ENCODE measurements around the gene RTF2. TPM values are rescaled to one million over a fixed set of nuclear protein-coding genes. Genes with fewer than 3 reads are reported as not detected.

Gene RTF2, protein sequence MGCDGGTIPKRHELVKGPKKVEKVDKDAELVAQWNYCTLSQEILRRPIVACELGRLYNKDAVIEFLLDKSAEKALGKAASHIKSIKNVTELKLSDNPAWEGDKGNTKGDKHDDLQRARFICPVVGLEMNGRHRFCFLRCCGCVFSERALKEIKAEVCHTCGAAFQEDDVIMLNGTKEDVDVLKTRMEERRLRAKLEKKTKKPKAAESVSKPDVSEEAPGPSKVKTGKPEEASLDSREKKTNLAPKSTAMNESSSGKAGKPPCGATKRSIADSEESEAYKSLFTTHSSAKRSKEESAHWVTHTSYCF
- 100 to 1,000 TPM in 1 of 9 donors, 10 to 100 TPM in 8; 61.9 to 101 (median 86.2) TPM for total RNA-seq
- polyA plus RNA-seq: 100 to 1,000 TPM in 1 of 2 donors, 10 to 100 TPM in 1; 50.7 to 114 TPM
- long read RNA-seq, donor 1, transcript RTF2-202 (9 exons, 2,212 nt): major isoform, 127 of 144 reads
- long read RNA-seq, donor 1, transcript RTF2-203 (8 exons, 1,572 nt): minor isoform, 7 of 144 reads
- long read RNA-seq, donor 1, partial matches to known transcripts: 3 of 144 reads
- long read RNA-seq, donor 1, other reads (novel, unspliced or antisense): 6 of 144 reads
- long read RNA-seq, donor 2, transcript RTF2-202 (9 exons, 2,212 nt): major isoform, 775 of 850 reads
- long read RNA-seq, donor 2, transcript RTF2-203 (8 exons, 1,572 nt): minor isoform, 29 of 850 reads
- long read RNA-seq, donor 2, partial matches to known transcripts: 12 of 850 reads
- long read RNA-seq, donor 2, other reads (novel, unspliced or antisense): 33 of 850 reads
- long read RNA-seq, donor 3, transcript RTF2-203 (8 exons, 1,572 nt): minor isoform, 8 of 139 reads
- long read RNA-seq, donor 3, transcript RTF2-202 (9 exons, 2,212 nt): major isoform, 124 of 139 reads
- long read RNA-seq, donor 3, partial matches to known transcripts: 3 of 139 reads
- long read RNA-seq, donor 3, other reads (novel, unspliced or antisense): 4 of 139 reads

DNA sequence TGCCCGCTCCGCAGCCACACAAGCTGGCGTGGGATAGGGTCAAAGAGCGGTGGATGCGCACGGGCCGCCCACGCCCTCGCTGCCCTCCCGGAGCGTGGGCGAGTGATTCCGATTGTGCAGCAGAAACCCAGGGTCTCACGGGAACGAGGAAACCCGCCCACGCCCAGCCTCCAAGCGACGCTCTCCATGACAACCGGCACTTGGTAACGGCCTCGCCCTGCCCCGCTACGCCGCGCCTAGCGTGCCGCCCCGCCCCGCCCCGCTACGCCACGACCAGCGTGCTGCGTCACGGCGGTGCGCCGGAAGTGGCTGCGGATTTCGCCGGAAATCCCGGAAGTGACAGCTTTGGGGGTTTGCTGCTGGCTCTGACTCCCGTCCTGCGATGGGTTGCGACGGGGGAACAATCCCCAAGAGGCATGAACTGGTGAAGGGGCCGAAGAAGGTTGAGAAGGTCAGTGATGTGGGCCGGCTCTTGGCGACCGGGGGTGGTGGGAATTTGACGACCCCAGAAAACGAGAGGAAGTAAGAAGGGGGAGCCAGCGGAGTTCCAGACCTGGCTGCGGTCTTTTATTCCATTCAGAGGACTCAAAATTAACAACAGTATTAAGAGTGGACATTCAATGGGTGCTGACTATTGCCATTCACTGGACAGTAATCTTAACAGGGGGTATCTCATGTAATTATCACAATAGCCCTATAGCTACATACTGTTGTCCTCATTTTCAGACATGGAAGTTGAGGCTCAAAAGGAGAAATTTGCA is at the start of gene RTF2:
Gene RTF2, plus strand, starts transcription at position 312 of the 761 bp plus-strand sequence. Its CDS starts 71 bp downstream, at position 383.
- Histone ChIP-seq H3K27me3 (no peaks in the 10 kb centered on the region), H3K4me1 (peaks cover 0 to 48% (median 21%) of the 10 kb centered on the region in 12 donors), H3K4me3 (peak within 1 kb of the TSS; percentile 46 to 94 (median 84)), H3K27ac (peak within 1 kb of the TSS; percentile 38 to 91 (median 82)), H3K9me3 (no peaks in the 10 kb centered on the region), H3K36me3 (peaks cover 0 to 29% (median 9%) of the 10 kb centered on the region in 9 donors)
- intact Hi-C loops (cut with DNase I): loop anchor here in 8 of 10 donors (1.0 to 5.0 kb wide), 6 partner anchors 62 to 76 kb away; partner anchors contain the start of genes AURKA (in 6 of the 8) and CSTF1 (in 6 of the 8)
- 0 to 1% (median 0%) methylated on average over 27 to 55 of the region's 55 CpGs for WGBS, 4 donors
- peak in 1 of 2 donors; percentile 50 for TF ChIP-seq POLR2A (IDR thresholded peaks at IDR 0.05)
- TF ChIP-seq, protein P1, sequence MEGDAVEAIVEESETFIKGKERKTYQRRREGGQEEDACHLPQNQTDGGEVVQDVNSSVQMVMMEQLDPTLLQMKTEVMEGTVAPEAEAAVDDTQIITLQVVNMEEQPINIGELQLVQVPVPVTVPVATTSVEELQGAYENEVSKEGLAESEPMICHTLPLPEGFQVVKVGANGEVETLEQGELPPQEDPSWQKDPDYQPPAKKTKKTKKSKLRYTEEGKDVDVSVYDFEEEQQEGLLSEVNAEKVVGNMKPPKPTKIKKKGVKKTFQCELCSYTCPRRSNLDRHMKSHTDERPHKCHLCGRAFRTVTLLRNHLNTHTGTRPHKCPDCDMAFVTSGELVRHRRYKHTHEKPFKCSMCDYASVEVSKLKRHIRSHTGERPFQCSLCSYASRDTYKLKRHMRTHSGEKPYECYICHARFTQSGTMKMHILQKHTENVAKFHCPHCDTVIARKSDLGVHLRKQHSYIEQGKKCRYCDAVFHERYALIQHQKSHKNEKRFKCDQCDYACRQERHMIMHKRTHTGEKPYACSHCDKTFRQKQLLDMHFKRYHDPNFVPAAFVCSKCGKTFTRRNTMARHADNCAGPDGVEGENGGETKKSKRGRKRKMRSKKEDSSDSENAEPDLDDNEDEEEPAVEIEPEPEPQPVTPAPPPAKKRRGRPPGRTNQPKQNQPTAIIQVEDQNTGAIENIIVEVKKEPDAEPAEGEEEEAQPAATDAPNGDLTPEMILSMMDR (IDR thresholded peaks at IDR 0.05): no peak
- DNase-seq (peak; percentile 94 to 97 (median 96)), ATAC-seq (peak; percentile 97 to 100 (median 100))

DNA sequence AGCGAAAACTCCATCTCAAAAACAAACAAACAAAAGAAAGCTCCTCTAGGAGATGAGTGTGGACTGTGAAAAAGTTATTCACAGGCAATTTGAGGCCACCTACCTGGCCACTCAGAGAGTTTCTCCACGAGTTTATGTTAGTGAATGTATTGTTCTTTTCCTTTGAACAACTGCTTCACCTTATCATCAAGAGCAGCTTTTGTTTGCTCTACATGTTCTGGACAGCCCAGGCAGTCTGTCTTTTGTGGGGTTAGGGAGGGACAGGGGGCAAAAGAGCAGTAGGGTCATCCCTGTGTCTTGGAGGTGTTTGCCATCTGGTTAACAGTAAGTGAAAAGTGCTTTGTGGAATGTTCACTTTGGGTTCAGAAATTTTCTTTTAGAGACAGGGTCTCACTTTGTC is 48.4 kb upstream of the RTF2 start:
- Histone ChIP-seq H3K9me3 (no peaks in the 10 kb centered on the region), H3K4me3 (no peak overlapping the region), H3K27ac (peak overlapping the region in 9 of 12 donors; percentile 47 to 92 (median 75)), H3K4me1 (peaks cover 0 to 88% (median 24%) of the 10 kb centered on the region in 12 donors), H3K36me3 (no peaks in the 10 kb centered on the region), H3K27me3 (no peaks in the 10 kb centered on the region)
- 75 to 86% (median 83%) methylated on average over 2 of the region's 2 CpGs for WGBS, 4 donors
- intact Hi-C loops (cut with DNase I): no loop called here
- DNase-seq (no peak), ATAC-seq (no peak)
- TF ChIP-seq, protein P1 (IDR thresholded peaks at IDR 0.05): no peak
- no peak for TF ChIP-seq POLR2A (IDR thresholded peaks at IDR 0.05)

DNA sequence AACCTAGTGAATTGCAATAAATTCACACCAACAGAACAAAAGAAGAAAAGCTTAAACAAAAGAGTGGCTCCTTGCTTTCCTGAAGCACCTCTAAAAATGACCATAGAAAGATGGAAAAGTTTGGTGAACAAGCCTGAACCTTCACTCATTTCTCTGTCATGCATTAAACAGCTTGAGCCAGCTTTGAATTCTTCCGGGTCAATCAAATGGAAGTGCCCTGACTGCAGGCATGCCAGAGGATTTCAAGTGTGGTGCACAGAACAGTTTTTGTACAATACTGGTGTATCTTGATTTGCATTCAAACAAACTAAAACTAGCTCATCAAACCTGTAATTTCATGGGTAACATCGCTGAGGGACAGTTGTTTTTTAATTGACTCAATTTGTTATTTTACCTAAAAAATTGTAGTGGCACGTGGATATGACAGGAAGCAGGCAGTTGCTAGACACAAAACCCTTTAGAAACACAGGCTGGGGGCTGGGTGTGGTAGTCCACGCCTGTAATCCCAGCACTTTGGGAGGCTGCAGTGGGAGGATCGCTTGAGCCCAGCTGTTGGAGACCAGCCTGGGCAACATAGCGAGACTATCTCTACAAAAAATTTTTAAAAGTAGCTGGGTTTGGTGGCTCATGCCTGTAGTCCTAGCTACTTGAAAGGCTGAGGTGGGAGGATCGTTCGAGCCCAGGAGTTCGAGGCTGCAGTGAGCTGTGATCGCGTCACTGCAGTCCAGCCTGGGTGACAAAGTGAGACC is 47.3 kb upstream of the RTF2 start:
- no peak for ATAC-seq
- H3K9me3 ChIP-seq: no peaks in the 10 kb centered on the region
- DNase-seq: no peak
- intact Hi-C loops (cut with DNase I): no loop called here
- no peaks in the 10 kb centered on the region for H3K36me3 ChIP-seq
- H3K4me1 ChIP-seq: peaks cover 0 to 78% (median 24%) of the 10 kb centered on the region in 12 donors
- no peaks in the 10 kb centered on the region for H3K27me3 ChIP-seq
- peak overlapping the region in 1 of 12 donors; percentile 77 for H3K27ac ChIP-seq
- WGBS, 4 donors: 78 to 81% (median 79%) methylated on average over 11 of the region's 11 CpGs
- no peak for TF ChIP-seq POLR2A (IDR thresholded peaks at IDR 0.05)
- TF ChIP-seq, protein P1 (IDR thresholded peaks at IDR 0.05): no peak
- no peak overlapping the region for H3K4me3 ChIP-seq

Data from heart left ventricle (tissue), 16 donors.